Skin of body (tissue), 2 donors: ENCODE results near the gene METTL24. TPM values are rescaled to one million over a fixed set of nuclear protein-coding genes. Genes with fewer than 3 reads are reported as not detected.
"Not testable (repeated sequence)": the region's sequence is repeated elsewhere in the genome, so short reads cannot be mapped to it uniquely, and the experiment has no call there.

Experiments
- DNase-seq: peaks from one replicate; lab custom pipeline; 2025; lab: John Stamatoyannopoulos, UW
- total RNA-seq: library from RNA; depleted of rRNA; stranded (reverse); fragments of >200 nt; gene quantifications from one replicate; pipeline ENCODE4 v1.2.3, GENCODE V29; 2014

Gene METTL24
- total RNA-seq, 1 donor from 2014 or later, result 3.6 TPM

DNA sequence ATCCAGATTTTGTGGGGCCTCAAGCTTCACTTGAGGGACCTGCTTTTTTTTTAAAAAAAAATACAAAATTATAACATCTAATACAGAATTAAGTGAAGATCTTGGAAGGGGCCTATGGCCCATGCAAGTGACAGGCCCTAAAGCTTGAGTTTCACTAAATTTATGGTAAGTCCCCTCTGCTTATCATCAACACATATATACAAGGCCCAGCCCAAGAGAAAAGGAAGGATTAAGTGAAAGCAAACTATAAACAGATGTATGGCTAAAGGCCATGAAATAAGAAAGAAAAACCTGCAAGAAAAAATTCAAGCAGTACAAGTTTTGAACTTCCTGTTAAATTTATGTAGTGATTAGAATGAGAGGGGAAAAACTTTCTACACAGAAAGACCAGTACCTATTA is 91.2 kb downstream of the METTL24 start:
- no peak for DNase-seq

DNA sequence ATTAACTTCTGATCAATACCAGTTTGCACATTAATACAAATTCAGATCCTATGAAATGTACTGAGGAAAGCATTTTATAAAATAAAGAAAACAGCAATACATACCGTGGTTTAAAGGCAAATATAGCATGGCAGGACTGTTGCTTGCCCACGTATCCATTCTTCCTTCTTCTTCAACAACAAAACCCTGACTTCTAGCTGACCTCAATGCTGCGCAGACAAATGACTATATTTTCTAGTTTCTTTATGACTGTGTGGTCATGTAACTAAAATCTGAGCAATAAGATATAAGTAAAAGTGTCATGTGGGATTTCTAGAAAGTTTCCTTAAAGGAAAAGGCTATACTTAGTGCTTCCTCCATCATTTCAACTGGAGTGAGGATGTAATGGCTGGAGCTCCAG is 92.9 kb downstream of the METTL24 start:
- DNase-seq, result no peak

DNA sequence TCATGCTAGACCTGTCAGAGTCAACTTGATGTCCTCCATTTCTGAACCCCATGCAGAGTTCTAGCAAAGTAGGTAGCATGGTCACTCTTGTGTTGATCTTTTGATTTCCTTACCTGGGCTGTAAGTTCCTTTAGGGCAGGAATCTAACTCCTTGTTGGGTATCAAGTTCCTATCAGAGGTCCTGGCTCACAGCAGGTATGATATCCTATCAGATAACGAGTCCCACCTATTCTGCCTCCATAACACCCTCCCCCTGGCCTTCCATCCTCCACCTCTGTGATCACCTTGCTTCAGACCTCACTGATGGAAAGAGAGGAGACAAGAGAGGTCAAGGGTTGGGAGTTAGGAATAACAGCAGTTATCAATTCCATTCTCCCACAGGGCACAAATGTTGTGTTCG is 101.8 kb downstream of the METTL24 start:
- no peak for DNase-seq

DNA sequence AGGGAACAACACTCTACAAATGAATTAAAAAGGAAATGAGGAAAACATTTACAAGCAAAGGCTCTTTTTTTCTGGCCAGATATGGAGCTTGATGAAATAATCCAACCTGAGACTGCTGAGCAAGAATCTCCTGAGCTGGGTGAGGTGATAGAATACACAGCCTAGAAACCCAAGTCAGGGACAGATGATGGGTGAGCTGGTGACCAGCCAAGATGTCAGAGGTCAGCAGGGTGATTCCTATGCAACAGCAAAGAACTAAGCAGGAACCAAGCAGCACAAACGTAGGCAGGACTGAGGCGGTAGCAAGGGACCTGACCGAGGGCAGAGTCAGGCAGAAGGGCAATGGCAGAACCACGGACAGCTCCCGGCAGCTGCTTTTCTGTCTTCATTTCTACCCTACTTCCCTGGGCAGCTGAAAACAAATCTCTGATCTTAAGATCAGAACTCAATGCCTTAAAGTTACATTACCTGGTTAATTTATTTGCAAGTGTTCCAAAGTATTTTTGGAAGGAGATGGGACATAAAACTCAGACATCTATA is 102.9 kb downstream of the METTL24 start:
- DNase-seq, result no peak

DNA sequence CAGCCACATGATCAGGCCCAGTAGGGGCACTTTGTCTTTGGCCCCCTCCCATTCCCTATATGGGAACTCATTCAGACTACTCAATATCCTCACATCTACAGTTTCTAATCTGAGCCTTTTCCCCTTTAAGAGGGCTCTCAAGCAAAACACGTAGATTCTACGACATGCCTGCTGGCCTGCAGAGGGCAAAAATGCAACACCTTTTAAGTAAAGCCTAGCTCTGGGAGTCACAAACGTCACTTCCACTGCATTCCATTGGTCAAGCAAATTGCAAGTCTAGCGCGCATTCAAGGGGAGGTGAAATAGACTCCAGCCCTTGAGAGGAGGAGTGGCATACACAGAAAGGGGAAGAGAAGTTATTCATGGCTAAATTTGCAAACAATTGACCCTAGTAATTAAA is 107.3 kb downstream of the METTL24 start:
- DNase-seq, result no peak

DNA sequence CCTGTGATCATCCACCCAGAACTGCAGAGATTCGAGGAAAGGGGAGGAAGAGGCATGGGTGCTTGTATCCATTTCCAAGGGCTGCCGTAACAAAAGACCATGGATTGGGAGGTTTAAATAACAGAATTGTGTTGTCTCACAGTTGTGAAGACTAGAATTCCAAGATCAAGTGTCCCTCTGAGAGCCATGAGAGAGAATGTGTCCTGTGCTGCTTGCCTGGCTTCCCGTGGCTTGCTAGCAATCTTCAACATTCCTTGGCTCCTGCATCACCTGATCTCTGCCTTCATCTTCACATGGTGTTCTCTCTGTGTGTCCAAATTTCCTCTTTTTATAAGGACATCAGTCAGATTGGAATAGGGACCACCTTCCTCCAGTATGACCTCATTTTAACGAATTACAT is 108.1 kb downstream of the METTL24 start:
- DNase-seq, result no peak

DNA sequence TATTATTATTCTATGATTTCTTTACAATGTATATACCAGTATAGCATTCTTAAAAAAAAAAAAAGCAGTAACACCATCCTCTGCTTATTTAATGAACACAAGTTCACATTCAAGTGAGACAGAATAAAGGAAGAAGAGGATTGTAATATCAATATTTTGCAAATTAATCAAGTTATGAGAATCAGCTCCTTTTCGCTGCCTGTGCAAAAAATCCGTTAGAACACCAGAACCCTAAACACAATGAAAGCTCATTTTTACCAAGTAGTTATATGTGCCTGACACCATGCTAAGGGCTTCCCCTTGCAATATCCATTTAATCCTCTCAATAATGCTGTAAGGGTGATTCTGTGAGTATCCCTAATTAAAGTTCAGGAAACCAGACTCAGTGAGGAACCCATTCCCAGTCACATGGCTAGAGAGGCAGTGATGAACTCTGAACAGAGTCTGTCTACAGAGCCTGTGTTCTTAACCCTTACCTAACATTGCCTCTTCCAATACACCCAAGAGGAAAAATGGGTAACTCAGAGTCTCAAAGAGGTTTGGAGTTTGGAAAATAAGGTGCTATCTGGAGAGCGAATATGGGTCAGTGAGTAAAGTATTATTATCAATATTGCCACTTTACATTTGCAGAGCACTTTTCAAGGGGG is 111.1 kb downstream of the METTL24 start:
- no peak for DNase-seq

DNA sequence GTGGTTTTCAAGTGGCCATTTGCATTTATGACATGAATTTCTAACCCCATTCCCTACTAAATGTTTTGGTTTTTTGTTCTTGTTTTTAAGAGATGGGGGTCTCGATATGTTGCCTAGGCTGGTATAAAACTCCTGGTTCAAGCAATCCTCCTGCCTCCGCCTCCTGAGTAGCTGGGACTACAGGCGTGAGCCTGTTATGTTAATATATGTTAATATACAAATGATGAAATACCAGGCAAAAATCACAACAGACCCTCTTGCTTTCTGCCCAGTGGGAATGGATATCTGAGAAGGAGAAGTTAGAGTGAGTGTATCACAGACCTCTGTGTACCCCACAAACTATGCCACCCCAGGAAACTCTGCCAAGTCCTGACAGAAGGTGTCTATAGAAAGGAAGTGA is 111.8 kb downstream of the METTL24 start:
- DNase-seq, result no peak

DNA sequence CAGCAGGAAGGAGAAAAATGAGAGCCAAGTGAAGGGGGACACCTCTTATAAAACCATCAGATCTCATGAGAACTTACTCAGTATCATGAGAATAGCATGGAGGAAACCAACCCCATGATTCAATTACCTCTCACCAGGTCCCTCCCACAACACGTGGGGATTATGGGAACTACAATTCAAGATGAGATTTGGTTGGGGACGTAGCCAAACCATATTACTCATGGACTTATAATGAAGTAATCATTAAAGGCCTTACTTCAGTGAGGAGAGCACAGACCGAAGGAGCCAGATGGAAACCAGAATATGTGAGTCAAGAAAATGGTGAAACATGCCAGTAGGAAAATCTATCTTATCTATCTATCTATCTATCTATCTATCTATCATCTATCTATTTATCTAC is 113.5 kb downstream of the METTL24 start:
- not testable (repeated sequence) for DNase-seq

DNA sequence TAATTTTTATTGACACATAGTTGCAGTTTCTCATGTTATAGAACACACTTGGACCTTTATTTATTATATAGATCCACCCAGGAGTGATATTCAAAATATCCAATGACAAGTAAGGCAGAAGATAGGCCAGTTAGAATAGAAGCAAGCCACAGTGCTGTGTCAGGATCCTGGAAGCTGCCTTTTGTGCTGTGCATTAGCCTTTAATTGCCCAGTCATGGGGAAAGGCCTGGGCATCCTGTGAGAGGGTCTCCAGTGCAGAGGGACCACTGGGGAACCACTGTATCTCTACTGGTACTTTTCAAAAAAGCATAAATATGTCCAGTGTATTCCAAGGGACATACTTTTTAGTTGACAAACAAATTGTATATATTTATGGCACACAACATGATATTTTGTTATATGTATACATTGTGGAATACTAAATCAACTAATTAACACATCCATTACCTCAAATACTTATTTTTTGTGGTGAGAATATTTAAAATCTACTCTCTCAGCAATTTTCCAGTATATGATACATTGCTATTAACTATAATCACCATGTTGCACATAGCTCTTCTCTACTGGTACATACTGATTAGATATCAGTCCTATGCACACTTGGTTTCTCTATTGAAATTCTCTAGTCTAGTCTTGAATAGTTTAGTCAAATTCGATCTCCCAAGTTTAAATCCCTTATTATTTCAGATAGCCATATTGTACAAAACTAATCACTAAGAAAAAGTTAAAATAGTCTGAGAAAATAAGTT is 118.4 kb downstream of the METTL24 start:
- no peak for DNase-seq

DNA sequence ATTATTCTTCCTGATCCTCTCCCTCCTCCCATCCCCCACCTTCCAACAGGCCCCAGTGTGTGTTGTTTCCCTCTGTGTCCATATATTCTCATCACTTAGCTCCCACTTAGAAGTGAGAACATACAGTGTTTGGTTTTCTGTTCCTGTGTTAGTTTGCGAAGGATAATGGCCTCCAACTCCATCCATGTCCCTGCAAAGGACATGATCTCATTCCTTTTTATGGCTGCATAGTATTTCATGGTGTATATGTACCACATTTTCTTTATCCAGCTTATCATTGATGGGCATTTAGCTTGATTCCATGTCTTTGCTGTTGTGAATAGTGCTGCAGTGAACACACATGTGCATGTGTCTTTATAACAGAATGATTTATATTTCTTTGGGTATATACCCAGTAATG is 122.1 kb downstream of the METTL24 start:
- not testable (repeated sequence) for DNase-seq

DNA sequence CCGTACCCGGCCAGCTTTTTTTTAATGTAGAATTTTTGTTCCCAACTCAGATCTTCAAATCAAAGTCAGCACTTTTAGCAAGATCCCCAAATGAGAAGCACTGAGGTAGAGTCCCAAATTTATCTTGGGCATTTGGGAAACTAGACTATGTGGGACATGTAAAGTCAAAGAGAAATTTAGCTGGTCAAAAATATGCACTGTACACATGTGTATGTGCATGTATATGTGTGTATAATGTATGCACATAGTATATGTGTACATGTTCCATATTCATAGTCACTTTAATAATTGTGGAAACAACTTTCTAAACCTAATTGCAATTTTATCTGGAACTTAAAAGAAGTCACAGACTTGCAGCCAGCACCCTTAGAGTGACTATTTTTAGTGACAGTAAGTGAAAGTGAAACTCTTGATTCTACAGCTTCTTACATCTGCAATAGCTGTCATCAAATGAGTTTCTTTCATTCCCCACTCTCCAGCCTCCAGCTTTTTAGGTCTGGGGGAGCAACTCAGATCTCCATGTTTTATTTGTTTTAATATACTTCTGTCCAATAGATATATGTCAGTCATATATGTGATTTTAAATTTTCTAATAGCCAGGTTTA is 124.3 kb downstream of the METTL24 start:
- peak; percentile 0 for DNase-seq

DNA sequence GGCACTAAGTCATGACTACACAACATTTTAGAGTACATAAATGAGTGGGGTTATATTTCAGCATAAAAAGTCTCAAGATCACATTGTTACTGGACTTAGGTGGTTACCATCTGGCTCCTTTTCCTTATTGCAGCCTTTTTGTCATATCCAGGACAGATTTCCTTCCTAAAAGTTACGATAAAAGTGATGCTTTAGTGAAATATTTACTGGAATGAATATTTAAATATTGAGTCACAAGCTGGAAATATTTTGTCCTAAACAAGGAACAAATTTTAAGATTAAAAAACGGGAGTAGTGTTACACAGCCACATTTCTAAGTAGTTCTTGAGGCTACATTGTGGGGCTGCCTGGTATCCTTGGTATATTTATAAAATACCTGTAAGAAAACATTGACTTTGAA is 125.7 kb downstream of the METTL24 start:
- DNase-seq, result no peak

DNA sequence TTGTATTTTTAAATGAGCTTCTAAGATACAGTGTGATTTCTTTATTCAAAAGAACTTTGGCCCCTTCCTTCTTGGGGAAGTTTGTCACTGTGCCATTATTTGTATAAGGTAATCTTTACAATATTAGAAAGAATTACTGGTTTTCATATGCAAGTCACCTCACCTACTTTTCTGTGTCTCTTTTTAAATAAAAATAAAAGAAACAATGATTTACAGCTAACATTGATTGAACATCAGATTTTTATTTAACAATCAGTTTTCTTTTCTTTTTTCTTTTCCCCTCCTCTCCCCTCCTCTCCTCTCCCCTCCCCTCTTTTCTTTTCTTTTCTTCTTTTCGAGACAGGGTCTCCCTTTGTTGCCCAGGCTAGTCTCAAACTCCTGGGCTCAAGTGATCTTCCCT is 131.9 kb downstream of the METTL24 start:
- no peak for DNase-seq

DNA sequence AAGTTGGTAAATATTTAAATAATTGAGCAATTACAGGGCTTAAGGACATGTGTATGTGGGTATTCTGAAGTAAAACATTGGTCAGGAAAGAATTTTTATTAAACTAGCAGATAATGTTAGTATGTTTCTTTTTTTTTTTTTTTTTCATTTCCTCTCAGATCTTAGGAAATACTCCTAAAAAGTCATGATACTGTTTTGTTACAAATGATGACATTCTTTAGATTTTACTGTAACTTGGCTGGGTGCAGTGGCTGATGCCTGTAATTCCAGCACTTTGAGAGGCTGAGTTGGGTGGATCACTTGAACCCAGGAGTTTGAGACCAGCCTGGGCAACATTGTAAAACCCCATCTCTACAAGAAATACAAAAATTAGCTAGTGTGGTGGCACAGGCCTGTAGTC is 136.4 kb downstream of the METTL24 start:
- DNase-seq, result no peak

DNA sequence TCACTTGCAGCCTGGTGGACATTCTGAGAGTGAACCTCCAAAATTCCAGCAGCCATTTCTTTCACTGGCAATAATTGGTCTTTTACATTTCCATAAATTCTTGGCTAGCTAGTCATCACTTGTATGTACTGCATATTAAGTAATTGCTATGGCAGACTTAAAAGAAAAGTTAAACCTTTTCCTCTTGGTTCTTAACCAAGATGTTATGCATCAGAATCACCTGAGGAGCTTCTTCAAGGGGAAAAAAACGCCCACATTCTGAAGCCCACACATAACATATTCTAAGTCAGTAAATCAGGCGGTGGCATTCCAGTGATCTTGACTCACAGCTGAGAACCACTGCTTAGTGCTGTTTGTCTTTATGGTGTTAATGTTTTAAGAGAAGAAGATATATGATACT is 140.9 kb downstream of the METTL24 start:
- DNase-seq, result no peak

DNA sequence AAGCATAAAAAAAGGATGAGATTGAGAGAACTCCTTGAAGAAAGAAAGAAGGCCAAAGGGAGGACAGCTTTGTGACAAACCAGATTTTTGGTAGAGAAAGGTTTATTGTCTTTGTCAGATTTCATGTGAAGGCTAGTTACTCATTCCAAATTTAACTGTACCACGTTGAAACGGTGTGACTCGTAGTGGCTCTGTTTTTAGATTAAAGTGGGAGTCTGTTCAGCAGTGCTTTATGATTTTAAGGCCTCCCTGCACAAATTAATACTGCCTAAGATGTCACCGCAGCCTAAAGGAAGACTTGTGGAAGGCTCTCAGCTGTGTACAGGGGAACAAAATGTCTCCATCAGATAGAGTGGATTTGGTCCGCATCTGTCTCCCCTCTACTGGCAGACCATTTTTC is 142.0 kb downstream of the METTL24 start:
- DNase-seq, result no peak

DNA sequence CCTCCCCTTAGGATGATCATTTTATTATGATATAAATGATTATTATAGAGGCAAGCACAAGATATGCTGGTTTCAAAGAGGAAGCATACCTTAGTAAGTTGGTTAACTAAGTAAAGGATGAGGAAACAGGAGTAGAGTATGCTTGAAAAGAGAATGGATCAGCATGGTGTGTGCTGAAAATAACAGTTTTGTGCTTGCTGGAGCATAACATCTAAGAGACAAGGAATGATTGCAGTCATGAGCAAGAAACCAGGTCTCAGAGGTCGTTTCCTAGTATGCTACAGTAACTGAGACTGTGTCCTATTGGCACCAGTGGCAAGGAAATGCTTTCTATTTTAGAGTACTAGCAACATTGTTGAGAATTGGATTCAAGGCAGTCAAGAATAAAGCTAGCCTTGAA is 143.8 kb downstream of the METTL24 start:
- DNase-seq, result no peak

DNA sequence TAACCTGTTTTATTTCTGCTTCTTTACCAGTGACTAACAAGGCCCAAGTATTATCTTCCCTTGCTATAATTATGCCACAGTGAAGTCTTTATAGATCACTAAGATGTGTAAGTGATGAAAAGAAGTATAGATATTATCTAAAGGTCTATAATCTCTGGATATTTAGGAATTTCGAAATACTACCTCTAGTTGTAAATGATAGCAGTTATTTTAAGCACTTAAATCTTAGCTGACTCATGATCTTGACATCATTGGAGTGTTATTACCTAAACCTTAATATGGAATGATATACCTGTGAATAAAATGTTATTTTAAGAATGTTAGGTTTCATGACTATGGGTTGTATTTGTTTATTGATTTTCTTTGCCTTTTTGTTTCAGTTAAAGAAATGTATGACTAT is 146.4 kb downstream of the METTL24 start:
- DNase-seq, result no peak

DNA sequence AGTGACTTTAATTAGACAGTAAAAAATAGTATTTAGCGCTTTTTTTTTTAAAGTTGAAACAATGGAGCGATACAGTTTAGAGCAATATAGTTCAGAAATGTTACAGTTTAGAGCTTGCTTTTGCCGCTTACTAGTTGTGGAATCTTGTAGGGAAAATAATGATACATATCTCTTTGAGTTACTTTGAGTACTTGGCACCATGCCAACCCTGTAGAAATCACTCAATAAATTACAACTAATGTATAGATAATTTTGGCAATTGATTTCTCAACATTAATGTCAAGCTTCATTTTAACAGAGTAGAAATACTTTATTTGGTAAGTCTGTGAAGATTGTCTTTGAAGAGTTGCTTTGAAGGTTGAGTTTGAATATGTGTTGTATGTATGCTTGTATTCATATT is 150.5 kb downstream of the METTL24 start:
- DNase-seq, result no peak

DNA sequence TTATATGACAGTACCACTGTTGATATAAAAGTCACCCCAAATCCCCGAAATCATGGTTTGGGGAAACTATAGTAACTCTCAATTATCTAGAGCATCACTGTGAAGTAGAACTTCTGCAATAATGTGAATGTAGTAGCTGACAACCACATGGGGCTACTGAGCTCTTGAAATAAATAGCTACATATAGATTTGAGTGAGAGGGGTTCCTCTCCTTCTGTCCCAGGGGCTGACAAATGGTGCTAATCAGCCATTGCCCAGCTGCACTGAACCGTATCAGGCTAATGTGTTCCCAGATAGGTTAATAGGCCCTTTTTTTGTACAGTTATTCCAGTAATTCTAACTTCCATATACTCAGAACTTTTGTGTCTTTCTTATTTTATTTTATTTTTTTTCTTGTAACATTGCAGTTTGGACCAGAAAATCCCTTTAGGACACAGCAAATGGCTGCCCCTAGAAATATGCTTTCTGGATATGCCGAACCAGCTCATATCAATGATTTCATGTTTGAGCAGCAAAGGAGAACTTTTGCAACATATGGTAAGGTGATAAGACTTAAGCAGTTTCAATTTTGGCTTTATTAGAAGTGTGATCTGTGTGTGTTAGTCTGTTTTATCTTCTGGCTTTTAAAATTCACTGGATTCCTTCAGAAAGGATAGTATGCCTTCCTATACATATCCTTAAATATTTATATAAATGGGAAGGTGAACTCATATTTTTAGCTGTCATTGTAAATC is 156.8 kb downstream of the METTL24 start:
- no peak for DNase-seq

DNA sequence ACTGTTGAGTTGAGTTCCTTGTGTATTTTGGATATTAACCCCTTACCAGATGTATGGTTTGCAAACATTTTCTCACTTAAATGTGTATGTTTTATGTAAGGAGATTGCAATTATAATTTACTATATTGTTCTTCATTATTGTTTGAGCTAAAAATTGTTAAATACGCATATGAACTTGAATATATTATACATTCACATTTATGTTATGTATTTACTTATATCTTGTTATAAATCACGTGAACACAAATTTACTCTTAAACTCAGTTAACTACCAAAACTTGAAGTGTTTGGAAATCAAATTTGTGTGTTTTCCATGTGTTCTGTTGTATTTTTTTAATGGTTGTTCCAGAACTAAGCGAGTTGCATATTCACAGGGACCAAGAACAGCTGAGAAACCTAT is 159.6 kb downstream of the METTL24 start:
- no peak for DNase-seq
